Dedifferentiated amniotic fluid mesenchymal stem cell (primary cell): Measurements from ENCODE around the gene ZBTB3.
"Not testable (repeated sequence)": the region's sequence is repeated elsewhere in the genome, so short reads cannot be mapped to it uniquely, and the experiment has no call there.

Experiments
- DNase-seq: peaks from one replicate; pipeline ENCODE4 v3.0.0-alpha.2; 2016; ENCODE audit errors: extremely low spot score

ZBTB3 gene

DNA sequence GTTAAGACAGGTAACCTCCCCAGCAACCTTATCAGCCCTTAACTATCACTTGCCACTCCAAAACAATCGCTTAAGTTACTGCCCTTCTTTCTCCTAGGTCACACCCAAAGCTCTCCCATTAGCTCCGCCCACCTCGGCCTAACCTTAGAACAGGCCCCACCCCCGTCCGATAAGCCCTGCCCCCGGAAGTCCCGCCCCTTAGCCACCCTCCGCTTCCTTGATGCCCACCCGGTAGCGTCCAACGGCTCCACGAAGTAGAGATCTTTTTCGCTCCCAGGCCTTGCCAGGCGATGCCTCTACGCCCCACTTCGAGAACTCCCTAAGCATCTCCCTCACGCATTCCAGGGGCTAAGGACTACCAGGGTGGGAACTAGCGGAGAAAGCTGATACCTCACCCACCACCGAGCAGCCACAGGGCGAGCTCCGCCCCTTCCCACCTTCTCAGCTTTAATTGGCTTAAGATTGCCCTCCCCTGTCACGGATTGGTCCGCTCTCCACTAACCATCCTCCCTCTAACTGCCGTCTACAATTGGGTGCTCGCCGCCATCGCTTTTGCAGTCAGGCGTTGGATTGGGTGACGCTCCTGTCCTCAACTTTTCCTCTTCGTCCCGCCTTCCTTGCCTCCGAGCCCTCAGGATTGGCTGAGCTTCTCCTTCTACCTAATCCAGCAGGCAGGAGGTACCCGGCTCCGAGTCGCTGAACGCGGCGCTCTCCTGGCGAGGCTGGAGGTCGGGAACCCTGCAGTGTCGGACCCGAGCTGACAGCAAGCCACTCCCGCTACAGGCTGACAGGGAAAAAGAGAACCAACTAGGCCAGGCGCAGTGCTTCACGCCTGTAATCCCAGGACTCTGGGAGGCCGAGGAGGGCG lies at the start of gene ZBTB3:
ZBTB3 (minus strand) TSS at position 425 of the 868 bp plus-strand sequence. CDS start 496 bp downstream, outside the sequence.
- DNase-seq = peak; percentile 99

DNA sequence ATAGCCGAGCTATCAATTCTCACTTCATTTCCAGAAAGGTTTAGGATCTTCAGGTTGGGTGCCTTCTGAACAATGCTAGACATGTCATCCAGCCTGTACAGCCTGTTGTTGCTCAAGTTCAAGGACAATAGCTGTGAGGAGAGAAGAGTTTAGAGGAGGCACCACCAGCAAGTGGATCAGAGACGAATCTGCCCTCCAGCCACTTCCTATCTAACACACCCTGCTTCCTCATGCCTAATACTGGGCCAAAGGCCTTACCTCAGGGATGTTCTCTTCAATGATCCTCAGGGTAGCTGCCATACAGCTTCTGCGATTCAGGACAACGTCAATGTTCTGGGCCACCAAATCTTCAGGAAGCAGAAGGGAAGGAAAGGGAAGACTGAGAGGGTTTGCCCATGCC lies 47.1 kb upstream of the ZBTB3 start:
- no peak for DNase-seq

DNA sequence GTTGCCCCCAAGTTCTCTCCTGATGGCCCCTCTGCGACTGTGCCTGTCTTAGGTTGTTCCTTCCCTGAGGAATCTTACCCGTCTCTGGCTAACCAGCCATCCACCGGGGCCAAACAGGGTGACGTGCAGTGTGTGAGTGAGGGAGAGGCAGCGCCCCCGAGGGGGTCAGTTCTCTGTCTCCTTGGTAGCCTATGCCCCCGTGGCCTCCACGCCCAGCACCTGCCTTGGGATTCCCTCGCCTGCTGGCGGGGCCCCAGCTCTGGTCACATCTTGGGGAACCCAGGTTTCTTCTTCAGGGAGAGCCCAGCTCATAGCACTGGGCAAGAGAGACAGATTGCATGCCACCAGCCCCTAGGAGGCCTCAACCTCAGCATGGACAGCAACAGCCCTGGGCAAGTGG lies 45.5 kb upstream of the ZBTB3 start:
- no peak for DNase-seq

DNA sequence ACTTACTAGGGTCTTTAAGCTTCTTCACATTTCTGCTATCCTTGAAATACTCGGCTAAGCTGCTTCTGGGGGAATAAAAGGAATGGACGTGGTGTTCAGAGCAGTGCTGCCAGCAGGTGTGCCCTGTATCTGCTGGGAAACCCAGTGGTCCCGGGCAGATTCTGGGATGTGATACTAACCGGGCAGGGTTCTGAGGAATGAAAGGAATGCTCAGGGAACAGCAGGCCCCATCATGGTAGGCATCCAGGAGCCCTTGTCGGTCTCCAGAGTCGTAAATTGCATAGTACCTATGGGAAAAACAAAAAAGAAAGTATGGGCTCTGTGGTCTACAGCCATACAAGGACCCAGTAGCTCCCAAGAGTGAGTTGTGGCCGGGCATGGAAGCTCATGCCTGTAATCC lies 42.3 kb upstream of the ZBTB3 start:
- no peak for DNase-seq

DNA sequence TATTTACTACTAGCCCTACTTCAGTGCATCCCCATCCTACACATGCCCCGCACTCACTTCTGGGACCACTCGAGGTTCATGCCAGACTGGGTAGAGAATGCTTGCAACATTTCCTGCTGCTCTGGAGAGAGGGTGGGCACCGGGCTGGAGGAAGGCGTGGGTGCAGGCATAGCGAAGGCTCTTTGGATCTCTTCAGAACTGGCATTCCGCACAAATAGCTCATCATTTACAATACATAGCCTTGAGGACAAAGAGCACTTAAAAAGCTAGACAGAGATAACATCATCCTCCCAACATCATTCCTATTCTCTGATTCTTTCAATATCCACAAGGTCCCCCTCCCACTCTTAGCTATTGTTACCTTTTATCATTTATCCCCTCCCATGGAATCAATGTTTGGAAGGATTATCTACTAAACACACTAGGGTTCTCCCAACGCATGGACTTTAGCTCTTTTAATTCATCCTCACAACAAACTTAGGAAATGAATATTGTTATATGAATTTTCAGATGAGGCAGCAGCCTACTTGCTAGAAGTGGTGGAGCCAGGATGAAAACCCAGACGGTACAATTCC lies 40.3 kb upstream of the ZBTB3 start:
- no peak for DNase-seq

DNA sequence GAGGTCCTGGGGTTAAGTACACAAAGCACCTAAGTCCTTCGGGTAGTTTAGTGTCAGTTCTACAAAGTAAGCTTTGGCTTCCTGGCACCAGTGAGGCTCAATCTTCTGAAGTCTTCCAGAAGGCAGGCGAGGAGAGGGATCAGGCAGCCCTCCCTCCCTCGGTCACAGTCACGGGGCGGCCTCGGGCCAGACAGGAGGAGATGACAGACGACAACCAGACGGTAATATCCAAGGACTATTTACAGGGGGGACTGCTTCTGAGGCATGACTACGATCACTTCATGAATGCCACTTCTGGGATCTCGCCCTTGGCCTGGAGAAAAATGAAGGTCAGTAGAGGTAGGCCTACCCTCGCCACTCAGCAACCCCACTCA lies 38.2 kb upstream of the ZBTB3 start:
- DNase-seq = no peak

DNA sequence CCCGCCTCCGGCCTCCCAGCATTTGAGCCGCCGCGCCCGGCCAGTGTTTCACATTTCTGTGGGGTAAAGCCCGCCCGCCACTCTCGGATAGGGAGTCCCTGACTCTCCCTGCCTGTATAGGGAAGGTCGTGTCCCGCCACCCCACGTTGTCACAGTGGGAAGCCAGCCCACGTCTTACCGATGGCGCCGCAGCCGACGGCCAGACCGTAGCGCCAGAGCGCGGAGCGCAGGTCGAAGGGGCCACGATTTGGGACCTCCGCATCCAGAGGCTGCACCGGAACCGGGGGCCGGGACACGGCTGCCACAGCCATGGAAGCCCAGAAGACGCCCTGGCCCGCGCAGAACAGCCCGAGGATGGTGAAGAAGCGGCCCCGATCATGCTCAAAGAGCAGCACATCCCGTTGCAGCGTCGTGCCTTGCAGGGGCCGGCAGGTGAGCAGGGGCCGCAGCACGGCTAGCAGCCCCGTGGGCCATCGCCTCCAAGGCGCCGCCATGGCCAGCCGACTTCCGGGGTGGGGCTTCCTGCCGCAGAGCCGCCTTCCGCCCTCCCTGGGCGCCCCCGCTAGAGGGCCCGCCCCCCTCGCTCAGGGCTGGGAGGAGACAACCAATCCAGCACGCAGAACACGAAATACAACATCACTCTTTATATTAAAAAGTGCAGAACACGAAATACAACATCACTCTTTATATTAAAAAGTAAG lies 37.7 kb upstream of the ZBTB3 start, which contains the start of gene TMEM223:
TMEM223 (minus strand) TSS at position 506 of the 701 bp plus-strand sequence; CDS start at position 494, 12 bp downstream.
- peak; percentile 75 for DNase-seq

DNA sequence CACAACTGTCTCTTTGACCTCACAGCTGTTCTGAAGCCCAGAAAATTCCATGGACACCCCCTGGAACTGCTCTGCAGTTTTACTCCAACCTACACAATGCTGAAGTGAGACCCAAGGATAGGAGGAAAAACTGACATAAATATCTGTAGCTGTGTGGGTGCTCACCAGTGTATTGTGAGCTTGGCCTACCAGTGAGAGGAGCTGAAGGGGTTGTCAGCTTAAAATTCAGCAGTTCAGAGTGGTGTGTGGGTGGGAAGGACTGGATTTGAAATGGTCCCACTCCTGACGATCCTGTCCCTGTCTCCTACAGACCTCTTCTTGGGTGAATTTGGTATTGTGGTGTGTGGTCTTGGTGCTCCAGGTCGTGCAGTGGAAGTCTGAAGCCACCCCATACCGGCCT lies 35.6 kb upstream of the ZBTB3 start:
- DNase-seq = no peak

DNA sequence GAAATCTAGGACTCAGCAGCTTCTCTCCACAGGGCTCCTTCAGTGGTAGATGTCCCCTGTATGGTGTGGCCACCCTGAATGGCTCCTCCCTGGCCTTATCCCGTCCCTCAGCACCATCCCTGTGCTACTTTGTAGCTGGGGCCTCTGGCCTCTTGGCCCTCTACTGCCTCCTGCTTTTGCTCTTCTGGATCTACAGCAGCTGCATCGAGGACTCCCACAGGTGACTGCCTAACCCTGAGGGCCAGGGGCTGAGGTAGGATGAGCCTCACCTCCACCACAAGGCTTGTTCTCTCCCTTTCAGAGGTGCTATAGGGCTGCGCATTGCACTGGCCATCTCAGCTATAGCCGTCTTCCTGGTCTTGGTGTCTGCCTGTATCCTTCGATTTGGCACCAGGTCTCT lies 35.0 kb upstream of the ZBTB3 start:
- no peak for DNase-seq

DNA sequence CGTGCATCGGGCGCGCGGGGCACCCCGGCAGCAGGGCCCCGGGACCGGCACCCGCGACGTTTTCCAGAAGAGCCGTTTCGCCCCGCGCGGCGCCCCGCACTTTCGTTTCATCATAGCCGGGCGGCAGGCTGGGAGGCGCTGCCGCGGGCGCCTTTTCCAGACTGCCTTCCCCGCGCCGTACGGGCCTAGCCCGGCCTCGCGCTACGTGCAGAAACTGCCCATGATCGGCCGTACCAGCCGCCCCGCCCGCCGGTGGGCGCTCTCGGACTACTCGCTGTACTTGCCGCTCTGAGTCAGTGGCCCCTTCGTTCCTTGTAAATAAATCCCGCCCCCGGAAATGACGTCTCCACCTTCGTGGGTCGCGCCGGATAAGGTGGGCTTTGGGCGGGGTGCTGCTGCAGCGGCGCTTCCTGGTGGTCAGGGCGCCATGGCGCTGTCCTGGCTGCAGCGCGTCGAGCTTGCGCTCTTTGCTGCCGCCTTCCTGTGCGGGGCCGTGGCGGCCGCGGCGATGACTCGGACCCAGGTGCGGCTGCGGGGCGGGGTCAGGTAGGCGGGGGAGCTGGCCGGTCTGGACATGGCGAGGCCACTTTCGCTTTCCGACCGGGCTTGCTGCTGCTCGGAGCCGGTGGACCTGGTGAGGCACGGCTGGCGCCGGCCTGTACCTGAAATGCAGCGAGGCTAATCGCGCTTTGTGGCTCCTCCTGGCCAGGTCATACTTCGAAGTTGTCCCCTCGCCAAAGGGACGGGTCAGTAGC lies 33.2 kb upstream of the ZBTB3 start, which contains the start of gene TMEM179B:
TMEM179B (plus strand) TSS at position 398 of the 755 bp plus-strand sequence; CDS start at position 428, 30 bp downstream.
- peak; percentile 98 for DNase-seq

DNA sequence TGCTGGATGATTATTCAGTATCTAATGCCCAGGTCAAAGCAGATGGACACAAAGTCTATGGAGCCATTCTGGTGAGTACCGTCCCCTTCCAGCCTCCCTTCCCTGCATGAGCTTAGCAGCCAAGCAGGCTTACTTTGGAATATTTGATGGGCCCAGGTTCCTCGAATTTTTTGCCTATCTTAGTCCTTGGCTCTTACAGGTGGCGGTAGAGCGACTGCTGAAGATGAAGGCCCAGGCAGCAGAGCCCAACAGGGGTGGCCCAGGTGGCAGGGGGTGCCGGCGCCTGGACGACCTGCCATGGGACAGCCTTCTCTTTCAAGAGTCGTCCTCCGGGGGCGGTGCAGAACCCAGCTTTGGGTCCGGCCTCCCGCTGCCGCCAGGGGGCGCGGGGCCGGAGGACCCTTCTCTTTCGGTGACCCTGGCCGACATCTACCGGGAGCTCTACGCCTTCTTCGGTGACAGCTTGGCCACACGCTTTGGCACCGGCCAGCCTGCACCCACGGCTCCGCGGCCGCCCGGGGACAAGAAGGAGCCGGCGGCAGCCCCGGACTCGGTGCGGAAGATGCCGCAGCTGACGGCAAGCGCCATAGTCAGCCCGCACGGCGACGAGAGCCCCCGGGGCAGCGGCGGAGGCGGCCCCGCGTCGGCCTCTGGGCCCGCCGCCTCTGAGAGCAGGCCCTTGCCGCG lies 32.5 kb upstream of the ZBTB3 start:
- peak; percentile 82 for DNase-seq

DNA sequence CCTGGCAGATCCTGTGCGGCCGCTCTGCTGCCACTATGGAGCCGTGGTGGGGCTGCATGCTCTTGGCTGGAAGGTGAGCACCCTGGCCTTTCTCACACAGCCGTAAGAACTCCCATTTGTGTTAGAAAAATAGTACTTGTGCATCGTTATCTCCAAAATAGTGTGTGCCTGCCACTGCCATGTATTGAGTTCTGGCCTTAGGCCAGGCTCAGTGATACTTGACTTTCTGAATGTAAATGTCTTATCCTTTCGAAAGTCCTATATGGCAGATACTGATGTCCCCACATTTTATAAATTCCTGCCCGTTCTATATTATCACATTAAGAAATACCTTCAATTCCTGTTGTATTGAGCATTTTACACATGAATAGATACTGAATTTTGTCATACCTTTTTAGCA lies 28.8 kb upstream of the ZBTB3 start:
- DNase-seq = no peak

DNA sequence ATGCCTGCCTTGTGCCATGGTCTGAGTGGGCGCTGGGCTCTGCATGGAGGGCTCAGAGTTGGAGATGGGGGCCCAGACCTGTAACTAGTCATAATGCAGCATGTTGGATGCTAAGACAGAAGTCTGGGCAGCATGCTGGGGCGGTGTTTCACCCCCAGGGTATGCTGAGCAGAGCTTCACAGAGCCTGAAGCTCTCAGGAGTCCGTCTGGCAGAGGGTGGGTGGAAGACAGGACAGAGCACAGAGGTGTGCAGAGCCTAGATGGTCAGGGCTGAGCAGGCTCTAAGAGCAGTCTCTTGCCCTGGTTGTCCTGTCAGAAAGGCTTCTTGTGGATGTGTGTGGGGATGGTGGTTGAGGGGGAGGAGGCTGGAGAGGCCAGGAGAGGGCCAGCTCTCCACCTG lies 24.5 kb upstream of the ZBTB3 start:
- DNase-seq = no peak

DNA sequence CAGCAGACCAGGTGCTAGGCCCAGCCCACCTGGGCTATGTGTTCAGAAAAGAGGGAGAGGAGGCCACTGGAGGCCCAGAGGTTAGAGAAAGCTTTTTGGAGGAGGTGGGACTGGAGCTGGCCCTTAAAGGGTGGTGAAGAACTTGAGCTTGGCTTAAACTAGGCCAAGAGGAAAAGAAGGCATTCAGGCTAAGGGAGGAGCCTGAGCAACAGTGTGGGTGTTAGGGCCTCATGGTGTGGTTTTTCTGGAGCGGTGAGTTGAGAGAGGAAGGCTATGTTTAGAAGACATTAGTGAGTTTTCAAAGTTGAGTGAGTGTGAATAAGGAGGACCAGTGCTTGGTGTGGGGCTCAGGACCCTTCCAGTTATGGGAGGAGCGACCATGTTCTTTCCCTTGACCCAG lies 23.4 kb upstream of the ZBTB3 start:
- DNase-seq = no peak

DNA sequence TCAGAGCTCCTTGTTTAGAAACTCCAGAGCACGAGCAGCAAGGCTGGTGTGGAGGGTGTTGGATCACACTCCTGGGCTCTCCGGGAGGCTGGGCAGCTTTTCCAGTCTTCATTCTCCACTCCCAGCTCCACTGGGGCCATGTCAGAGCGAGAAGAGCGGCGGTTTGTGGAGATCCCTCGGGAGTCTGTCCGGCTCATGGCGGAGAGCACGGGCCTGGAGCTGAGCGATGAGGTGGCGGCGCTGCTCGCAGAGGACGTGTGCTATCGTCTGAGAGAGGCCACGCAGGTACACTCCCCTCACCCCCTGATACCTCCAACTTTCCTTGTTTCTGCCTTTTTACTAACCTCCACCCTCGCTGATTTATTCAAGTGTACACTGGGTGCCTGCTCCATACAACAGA lies 21.7 kb upstream of the ZBTB3 start:
- no peak for DNase-seq

DNA sequence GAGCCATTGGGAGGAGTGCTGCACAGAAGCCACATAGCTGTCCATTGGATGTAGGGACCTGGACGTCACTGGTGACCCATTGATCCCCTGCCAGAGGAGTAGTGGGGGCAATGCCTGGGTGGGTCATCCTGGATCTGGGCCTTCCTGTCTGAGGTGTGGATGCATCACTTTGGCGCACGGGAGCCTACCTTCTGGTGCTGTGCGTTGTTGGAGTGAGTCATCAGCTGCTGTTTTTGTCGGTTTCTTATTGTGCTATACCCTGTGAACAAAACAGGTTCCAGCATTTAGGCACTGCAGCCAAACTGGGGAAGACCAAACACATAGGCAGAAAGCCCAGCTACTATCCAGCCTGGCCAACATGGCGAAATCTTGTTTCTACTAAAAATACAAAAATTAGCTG lies 20.4 kb upstream of the ZBTB3 start:
- no peak for DNase-seq

DNA sequence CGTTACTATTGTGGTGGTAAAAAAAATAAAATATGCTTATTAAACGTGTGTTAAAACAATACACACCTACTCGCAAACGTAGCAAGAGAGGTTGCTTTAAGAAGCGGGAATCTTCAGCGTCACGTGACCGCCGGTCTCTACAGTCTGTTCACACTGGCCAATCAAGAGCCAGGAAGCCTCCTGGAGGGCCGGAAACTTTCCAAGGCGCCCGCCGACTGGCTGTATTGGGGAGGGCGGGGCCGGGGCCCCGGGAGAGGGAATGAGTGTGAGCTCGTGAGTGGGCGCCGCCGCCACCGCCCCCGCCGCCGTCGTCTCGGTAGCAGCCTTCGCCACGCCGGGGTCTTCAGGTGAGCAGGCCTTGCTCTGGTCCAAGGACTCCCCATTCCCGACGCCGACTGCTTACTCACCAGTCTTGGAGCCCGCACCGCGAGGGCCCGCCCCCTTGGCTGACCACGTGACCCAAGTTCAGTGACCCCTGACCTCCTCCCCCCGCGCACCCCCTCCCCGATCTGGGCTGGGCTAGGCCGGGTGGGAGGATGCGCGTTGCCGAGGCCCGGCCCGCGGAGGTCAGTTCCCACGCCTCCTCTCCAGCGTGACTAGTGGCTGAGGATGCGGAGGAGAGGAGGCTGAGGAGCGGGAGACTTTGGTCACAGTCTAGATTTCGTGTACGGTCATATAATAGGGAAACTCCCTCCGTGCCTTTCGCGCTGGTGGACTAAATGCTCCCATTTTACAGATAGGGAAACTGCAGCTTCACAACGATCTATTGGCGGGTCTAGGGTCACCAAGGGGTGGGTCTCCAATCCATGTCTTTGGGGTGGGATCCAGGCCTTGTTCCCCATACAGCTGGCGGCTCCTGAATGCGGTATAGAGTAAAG lies 17.4 kb upstream of the ZBTB3 start, which contains the start of gene TAF6L:
TAF6L (plus strand) TSS at position 253 of the 878 bp plus-strand sequence. CDS start 4,388 bp downstream, outside the sequence.
- DNase-seq = peak; percentile 94

DNA sequence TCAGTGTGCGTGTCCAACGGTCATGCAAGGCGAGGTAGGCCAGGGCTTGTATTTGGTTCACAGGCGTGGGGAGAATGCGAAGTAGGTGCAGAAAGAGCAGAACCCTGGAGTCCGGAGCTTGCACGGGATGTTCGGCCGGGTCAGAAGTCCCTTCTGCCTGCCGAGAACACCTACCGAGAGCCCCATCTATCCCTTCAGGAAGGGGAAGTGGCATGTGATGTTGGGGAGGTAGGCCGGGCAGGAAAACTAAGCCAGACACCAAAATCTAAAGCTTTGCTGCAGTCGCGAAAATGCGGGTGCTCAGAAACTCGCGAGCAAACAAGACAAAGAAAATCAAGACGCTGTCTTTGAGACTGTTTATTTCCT lies 16.8 kb upstream of the ZBTB3 start:
- DNase-seq = peak; percentile 15

DNA sequence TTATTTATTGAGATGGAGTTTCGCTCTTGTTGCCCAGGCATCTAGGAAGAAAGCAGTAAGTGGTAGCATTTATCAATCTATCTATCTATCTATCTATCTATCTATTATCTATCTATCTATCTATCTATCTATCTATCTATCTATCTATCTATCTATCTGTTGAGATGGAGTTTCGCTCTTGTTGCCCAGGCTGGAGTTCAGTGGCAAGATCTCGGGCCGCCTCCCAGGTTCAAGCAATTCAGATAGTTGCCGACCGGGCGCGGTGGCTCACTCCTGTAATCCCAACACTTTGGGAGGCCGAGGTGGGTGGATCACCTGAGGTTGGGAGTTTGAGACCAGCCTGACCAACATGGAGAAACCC lies 6.9 kb upstream of the ZBTB3 start:
- not testable (repeated sequence) for DNase-seq
